HCT116 (cell line): ENCODE measurements around the gene IL6R. TPM values are rescaled to one million over a fixed set of nuclear protein-coding genes. Genes with fewer than 3 reads are reported as not detected.

Source experiments
- ATAC-seq: fragments of 200-7000 bp; cut with Tn5 transposase; 2 replicates; pipeline ENCODE4 v1.9.1; 2020; ENCODE audit warnings: mild to moderate bottlenecking, moderate library complexity
- BruUV-seq: library from RNA; stranded (reverse); fragments of 400-500 nt; replicated peaks from 2 replicates; lab custom pipeline; 2021; lab: Mats Ljungman, UMichigan
- CTCF ChIA-PET: fragments of 300-600 bp; sonication (Branson Sonifier 250); formaldehyde crosslinking; loops from one replicate; lab custom pipeline; 2021; ENCODE audit warnings: antibody characterized with exemption; lab: Charles Lee
- POLR2A ChIA-PET: fragments of 300-600, 350-600 bp; sonication (Branson Sonifier 250); formaldehyde crosslinking; loops from one replicate; lab custom pipeline; 2021; ENCODE audit warnings: antibody characterized with exemption; lab: Charles Lee
- RAD21 ChIA-PET, 2 experiments: fragments of 300-600 bp; sonication (Branson Sonifier 250); formaldehyde crosslinking; loops; one replicate each; lab custom pipeline; 2023; ENCODE audit warnings: low total read pairs in 2 of 2; ENCODE audit not compliant: uncharacterized antibody in 2 of 2, unreplicated experiment in 2 of 2, low non-redundant PET in 1 of 2; lab: Charles Lee
- DNase-seq: peaks from one replicate; pipeline ENCODE4 v3.0.0-alpha.2; 2010; ENCODE audit warnings: low read depth, low spot score
- H2AFZ ChIP-seq: fragments of 200-600 bp; shearing (Covaris generic), sonication (generic); 2 replicates; pipeline ENCODE4 v1.6.1; 2017; ENCODE audit warnings: low read depth, mixed run types, mixed read lengths, antibody characterized with exemption, low read length; ENCODE audit not compliant: poor library complexity, severe bottlenecking
- H3K27ac ChIP-seq: 2 replicates; pipeline ENCODE4 v1.5.1; 2012; ENCODE audit warnings: low read depth, low read length
- H3K27me3 ChIP-seq: fragments of 200-600 bp; sonication (generic); 2 replicates; pipeline ENCODE4 v1.6.1; 2016; ENCODE audit warnings: mixed run types, low read length, mixed read lengths; ENCODE audit not compliant: insufficient read depth
- H3K36me3 ChIP-seq, 2 experiments: fragments of 200-500 bp in 1 of 2; fragments of 200-600 bp in 1 of 2; sonication (Bioruptor generic) in 1 of 2; sonication (generic) in 1 of 2; 2 replicates each; pipeline versions ENCODE4 v1.5.1 to v1.6.1; 2014 to 2016; ENCODE audit warnings: low read length in 2 of 2, inconsistent platforms in 1 of 2, mixed read lengths in 1 of 2, mixed run types in 1 of 2; ENCODE audit not compliant: insufficient read depth in 2 of 2, control insufficient read depth in 1 of 2
- H3K4me1 ChIP-seq, 2 experiments: fragments of 200-600 bp in 1 of 2; sonication (generic) in 1 of 2; 2 replicates each; pipeline versions ENCODE4 v1.5.1 to v1.6.1; 2012 to 2017; ENCODE audit warnings: low read length in 2 of 2, inconsistent platforms in 1 of 2, mild to moderate bottlenecking in 1 of 2, mixed read lengths in 1 of 2, mixed run types in 1 of 2, moderate library complexity in 1 of 2; ENCODE audit not compliant: insufficient read depth in 2 of 2, control insufficient read depth in 1 of 2
- H3K4me2 ChIP-seq: fragments of 200-600 bp; sonication (generic); 2 replicates; pipeline ENCODE4 v1.6.1; 2017; ENCODE audit warnings: mixed run types, low read length, mixed read lengths
- H3K4me3 ChIP-seq, 2 experiments: fragments of 200-600 bp in 1 of 2; sonication (generic) in 1 of 2; replicated peaks in 1 of 2; 2 replicates each; pipeline ENCODE4 v1.5.1; 2011 to 2016; ENCODE audit warnings: low read length in 2 of 2, control low read depth in 1 of 2, low read depth in 1 of 2, mild to moderate bottlenecking in 1 of 2, mixed read lengths in 1 of 2, mixed run types in 1 of 2
- H3K79me2 ChIP-seq: fragments of 200-600 bp; sonication (generic); 2 replicates; pipeline ENCODE4 v1.6.1; 2017; ENCODE audit warnings: mild to moderate bottlenecking, mixed run types, low read length, moderate library complexity, mixed read lengths; ENCODE audit not compliant: insufficient read depth
- H3K9ac ChIP-seq: fragments of 200-600 bp; sonication (generic); 2 replicates; pipeline ENCODE4 v1.6.1; 2016; ENCODE audit warnings: low read length, mixed read lengths
- H3K9me2 ChIP-seq: fragments of 200-600 bp; sonication (generic), shearing (Covaris generic); 2 replicates; pipeline ENCODE4 v1.6.1; 2017; ENCODE audit warnings: mixed run types, mild to moderate bottlenecking, moderate library complexity; ENCODE audit not compliant: insufficient read depth
- H3K9me3 ChIP-seq, 2 experiments: fragments of 200-500 bp in 1 of 2; fragments of 200-600 bp in 1 of 2; sonication (Bioruptor generic) in 1 of 2; sonication (generic) in 1 of 2; 2 replicates each; pipeline ENCODE4 v1.6.1; 2014 to 2017; ENCODE audit warnings: low read length in 2 of 2, mixed read lengths in 2 of 2, inconsistent platforms in 1 of 2, low read depth in 1 of 2, mild to moderate bottlenecking in 1 of 2, mixed run types in 1 of 2, moderate library complexity in 1 of 2; ENCODE audit not compliant: control insufficient read depth in 1 of 2, insufficient read depth in 1 of 2
- H4K20me1 ChIP-seq: fragments of 200-600 bp; sonication (generic), shearing (Covaris generic); 2 replicates; pipeline ENCODE4 v1.6.1; 2017; ENCODE audit warnings: mixed run types, mild to moderate bottlenecking, moderate library complexity; ENCODE audit not compliant: insufficient read depth
- CBX3 ChIP-seq: IDR thresholded peaks from 2 replicates; pipeline ENCODE4 v1.6.1; 2012; ENCODE audit warnings: low read depth
- CEBPB ChIP-seq: IDR thresholded peaks from 2 replicates; pipeline ENCODE4 v1.6.1; 2012; ENCODE audit warnings: low read depth
- FOSL1 ChIP-seq: IDR thresholded peaks from 2 replicates; pipeline ENCODE4 v1.6.1; 2012; ENCODE audit warnings: low read depth
- JUND ChIP-seq: IDR thresholded peaks from 2 replicates; pipeline ENCODE4 v1.6.1; 2012
- SP1 ChIP-seq: IDR thresholded peaks from 2 replicates; pipeline ENCODE4 v1.6.1; 2012; ENCODE audit warnings: low read depth
- ZNF274 ChIP-seq: fragments of 200-500 bp; sonication (Bioruptor generic); IDR thresholded peaks from 2 replicates; pipeline ENCODE4 v1.6.1; 2014; ENCODE audit warnings: mild to moderate bottlenecking, low read depth, low read length, inconsistent platforms
- intact Hi-C: fragments of 100-400 bp; cut with micrococcal nuclease; formaldehyde crosslinking; loops from 2 replicates; pipeline ENCODE4 v1.10.0; 2022
- total RNA-seq: library from RNA; stranded (reverse); gene quantifications from one replicate; pipeline ENCODE4 v1.2.1, GENCODE V29; 2021; ENCODE audit not compliant: unreplicated experiment
- TF ChIP-seq, protein P1 (sequence below), 3 experiments: fragments of 200-600 bp in 1 of 3; sonication (generic) in 1 of 3; IDR thresholded peaks in 2 of 3; conservative IDR thresholded peaks in 1 of 3; 2 replicates each; pipeline ENCODE4 v1.5.1; 2012 to 2017; ENCODE audit warnings: low read depth in 2 of 3, low read length in 2 of 3, antibody characterized with exemption in 1 of 3, borderline replicate concordance in 1 of 3, control low read depth in 1 of 3, mild to moderate bottlenecking in 1 of 3, mixed read lengths in 1 of 3, mixed run types in 1 of 3, moderate library complexity in 1 of 3; ENCODE audit not compliant: insufficient read depth in 1 of 3

The IL6R gene
- total RNA-seq, 1 experiment from 2014 or later = 6.8 TPM

DNA sequence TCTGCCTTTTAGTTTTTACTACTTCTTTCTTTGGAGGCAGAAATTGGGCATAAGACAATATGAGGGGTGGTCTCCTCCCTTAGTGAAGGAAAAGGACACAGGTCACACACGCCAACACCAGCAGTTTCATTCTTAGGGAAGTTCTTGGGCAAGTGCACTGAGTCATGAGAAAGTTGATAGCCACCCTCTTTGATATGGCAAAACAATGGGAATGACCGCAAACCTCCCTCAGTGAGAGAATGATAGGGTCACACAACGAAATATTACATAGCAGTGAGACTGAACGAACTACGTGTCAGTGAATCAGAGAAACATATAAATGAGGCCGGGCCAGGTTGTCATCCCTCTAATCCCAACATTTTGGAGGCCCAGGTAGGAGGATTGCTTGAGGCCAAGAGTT lies 20.0 kb downstream of the IL6R start:
- peak; percentile 29; the same call in 1 of the 2 replicates for ATAC-seq
- intact Hi-C loops = no loop called here
- no peaks in the 10 kb centered on the region for H4K20me1 ChIP-seq
- H3K27ac ChIP-seq = no peak overlapping the region
- RAD21 ChIA-PET = interaction anchor here in 1 of 2 experiments (1.3 kb wide), 1 partner anchor 74 kb away, joined by 3 read pairs; no protein-coding TSS in a partner anchor
- H3K79me2 ChIP-seq = no peaks in the 10 kb centered on the region
- no peaks in the 10 kb centered on the region for H3K27me3 ChIP-seq
- H3K9me2 ChIP-seq = no peaks in the 10 kb centered on the region
- H3K4me1 ChIP-seq = peaks cover 62 to 78% of the 10 kb centered on the region in 2 experiments
- no peaks in the 10 kb centered on the region for H3K9me3 ChIP-seq
- no peak for DNase-seq
- H2AFZ ChIP-seq = no peak overlapping the region
- CTCF ChIA-PET = no interaction called here
- POLR2A ChIA-PET = no interaction called here
- peak overlapping the region; percentile 52 for H3K4me2 ChIP-seq
- TF ChIP-seq ZNF274 (no peak), SP1 (peak; percentile 43; the same call in 1 of the 2 replicates), JUND (peak; percentile 61; the same call in 1 of the 2 replicates), CEBPB (peak; percentile 71), CBX3 (0 out of 2 replicates have a peak, but pooled peaks have one; percentile 19), FOSL1 (peak; percentile 35)
- TF ChIP-seq, protein P1, sequence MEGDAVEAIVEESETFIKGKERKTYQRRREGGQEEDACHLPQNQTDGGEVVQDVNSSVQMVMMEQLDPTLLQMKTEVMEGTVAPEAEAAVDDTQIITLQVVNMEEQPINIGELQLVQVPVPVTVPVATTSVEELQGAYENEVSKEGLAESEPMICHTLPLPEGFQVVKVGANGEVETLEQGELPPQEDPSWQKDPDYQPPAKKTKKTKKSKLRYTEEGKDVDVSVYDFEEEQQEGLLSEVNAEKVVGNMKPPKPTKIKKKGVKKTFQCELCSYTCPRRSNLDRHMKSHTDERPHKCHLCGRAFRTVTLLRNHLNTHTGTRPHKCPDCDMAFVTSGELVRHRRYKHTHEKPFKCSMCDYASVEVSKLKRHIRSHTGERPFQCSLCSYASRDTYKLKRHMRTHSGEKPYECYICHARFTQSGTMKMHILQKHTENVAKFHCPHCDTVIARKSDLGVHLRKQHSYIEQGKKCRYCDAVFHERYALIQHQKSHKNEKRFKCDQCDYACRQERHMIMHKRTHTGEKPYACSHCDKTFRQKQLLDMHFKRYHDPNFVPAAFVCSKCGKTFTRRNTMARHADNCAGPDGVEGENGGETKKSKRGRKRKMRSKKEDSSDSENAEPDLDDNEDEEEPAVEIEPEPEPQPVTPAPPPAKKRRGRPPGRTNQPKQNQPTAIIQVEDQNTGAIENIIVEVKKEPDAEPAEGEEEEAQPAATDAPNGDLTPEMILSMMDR (IDR thresholded peaks at IDR 0.05 in 2 of 3, conservative IDR thresholded peaks at IDR 0.05 in 1 of 3; ENCODE audit: borderline replicate concordance in 1 of 3, insufficient read depth in 1 of 3, low read depth in 2 of 3, low read length in 2 of 3) = no peak
- no peak overlapping the region for H3K4me3 ChIP-seq
- no peaks in the 10 kb centered on the region for H3K36me3 ChIP-seq
- H3K9ac ChIP-seq = no peak overlapping the region
- no TSS peak for BruUV-seq
